GM18517 (cell line): Measurements from ENCODE around the gene FHIT.

ENCODE experiments used
- ATAC-seq: cut with Tn5 transposase; IDR thresholded peaks from one replicate; pipeline ENCODE4 v1.9.1; 2021; ENCODE audit warnings: mild to moderate bottlenecking, moderate library complexity; ENCODE audit not compliant: unreplicated experiment

FHIT gene

GRCh38 chr3:60781935-60782334 is 469.3 kb downstream of the FHIT start:
- ATAC-seq, result no peak

GRCh38 chr3:60779637-60780036 is 471.6 kb downstream of the FHIT start:
- ATAC-seq, result no peak

GRCh38 chr3:60775985-60776384 is 475.3 kb downstream of the FHIT start:
- no peak for ATAC-seq

- no peak for ATAC-seq
These were observed 476.6 kb downstream of the FHIT start for GRCh38 chr3:60774617-60775016.

GRCh38 chr3:60772584-60772983 is 478.7 kb downstream of the FHIT start:
- ATAC-seq, result no peak

- no peak for ATAC-seq
These were observed 479.5 kb downstream of the FHIT start for GRCh38 chr3:60771766-60772165.

- ATAC-seq, result no peak
These were observed 480.7 kb downstream of the FHIT start for GRCh38 chr3:60770532-60770931.

- no peak for ATAC-seq
These were observed 483.7 kb downstream of the FHIT start for GRCh38 chr3:60767536-60767935.

- no peak for ATAC-seq
These were observed 485.5 kb downstream of the FHIT start for GRCh38 chr3:60765776-60766175.

GRCh38 chr3:60764870-60765269 is 486.4 kb downstream of the FHIT start:
- ATAC-seq, result no peak

GRCh38 chr3:60760145-60760544 is 491.1 kb downstream of the FHIT start:
- ATAC-seq, result no peak

- ATAC-seq, result no peak
These were observed 491.8 kb downstream of the FHIT start for GRCh38 chr3:60759439-60759838.

GRCh38 chr3:60758831-60759230 is 492.4 kb downstream of the FHIT start:
- ATAC-seq, result no peak

- ATAC-seq, result no peak
These were observed 493.1 kb downstream of the FHIT start for GRCh38 chr3:60758171-60758570.

- ATAC-seq, result no peak
These were observed 493.5 kb downstream of the FHIT start for GRCh38 chr3:60757724-60758123.

GRCh38 chr3:60756241-60757030 is 494.8 kb downstream of the FHIT start:
- ATAC-seq, result no peak

- ATAC-seq, result no peak
These were observed 496.2 kb downstream of the FHIT start for GRCh38 chr3:60755094-60755493.

GRCh38 chr3:60754617-60755016 is 496.6 kb downstream of the FHIT start:
- no peak for ATAC-seq

GRCh38 chr3:60752809-60753208 is 498.4 kb downstream of the FHIT start:
- ATAC-seq, result no peak

GRCh38 chr3:60746695-60747416 is 504.4 kb downstream of the FHIT start:
- ATAC-seq, result no peak

GRCh38 chr3:60746043-60746638 is 505.1 kb downstream of the FHIT start:
- no peak for ATAC-seq

- no peak for ATAC-seq
These were observed 507.6 kb downstream of the FHIT start for GRCh38 chr3:60743631-60744164.
